DND-41 (cell line): Measurements from ENCODE around the gene VSX2.

Experiments used
- ATAC-seq: fragments of 200-7000 bp; cut with Tn5 transposase; 3 replicates; pipeline ENCODE4 v1.9.1; 2021; ENCODE audit warnings: low read depth; ENCODE audit not compliant: insufficient read depth
- DNase-seq: peaks from one replicate; pipeline ENCODE4 v3.0.0-alpha.2; 2020
- H2AFZ ChIP-seq: 2 replicates; pipeline ENCODE4 v1.6.0; 2012; ENCODE audit warnings: low read depth, low read length
- H3K27ac ChIP-seq: 2 replicates; pipeline ENCODE4 v1.5.1; 2012; ENCODE audit warnings: low read length, inconsistent platforms
- H3K27me3 ChIP-seq: fragments of 200-600 bp; sonication (generic); 2 replicates; pipeline ENCODE4 v1.6.0; 2012; ENCODE audit warnings: low read length, mild to moderate bottlenecking, inconsistent platforms; ENCODE audit not compliant: insufficient read depth, poor library complexity
- H3K36me3 ChIP-seq: 2 replicates; pipeline ENCODE4 v1.5.1; 2012; ENCODE audit warnings: low read length, inconsistent platforms; ENCODE audit not compliant: insufficient read depth
- H3K4me1 ChIP-seq: 2 replicates; pipeline ENCODE4 v1.5.1; 2012; ENCODE audit warnings: mild to moderate bottlenecking, low read length; ENCODE audit not compliant: insufficient read depth
- H3K4me2 ChIP-seq: 2 replicates; pipeline ENCODE4 v1.6.0; 2012; ENCODE audit warnings: mild to moderate bottlenecking, moderate library complexity, low read length, inconsistent platforms; ENCODE audit not compliant: insufficient read depth
- H3K4me3 ChIP-seq, 2 experiments: fragments of 200-600 bp in 1 of 2; shearing (Covaris generic) in 1 of 2; 2 replicates each; pipeline ENCODE4 v1.5.1; 2012 to 2016; ENCODE audit warnings: inconsistent platforms in 2 of 2, low read length in 2 of 2, mild to moderate bottlenecking in 2 of 2, low read depth in 1 of 2, moderate library complexity in 1 of 2
- H3K79me2 ChIP-seq: 2 replicates; pipeline ENCODE4 v1.6.0; 2012; ENCODE audit warnings: low read length, inconsistent platforms; ENCODE audit not compliant: insufficient read depth
- H3K9ac ChIP-seq: 2 replicates; pipeline ENCODE4 v1.6.0; 2012; ENCODE audit warnings: low read depth, mild to moderate bottlenecking, inconsistent platforms, low read length, moderate library complexity
- H3K9me3 ChIP-seq: 2 replicates; pipeline ENCODE4 v1.5.1; 2012; ENCODE audit warnings: low read length, moderate library complexity, mild to moderate bottlenecking, inconsistent platforms; ENCODE audit not compliant: insufficient read depth, severe bottlenecking
- H4K20me1 ChIP-seq: 2 replicates; pipeline ENCODE4 v1.6.0; 2012; ENCODE audit warnings: low read length; ENCODE audit not compliant: insufficient read depth
- CTCF ChIP-seq: IDR thresholded peaks from 2 replicates; pipeline ENCODE4 v1.5.1; 2012; ENCODE audit warnings: borderline replicate concordance, low read length, moderate library complexity, mild to moderate bottlenecking; ENCODE audit not compliant: poor library complexity, severe bottlenecking; ENCODE audit errors: extremely low read depth
- EZH2 ChIP-seq: IDR thresholded peaks from 3 replicates; pipeline ENCODE4 v1.6.1; 2012; ENCODE audit warnings: borderline replicate concordance, low read depth, mild to moderate bottlenecking, moderate library complexity, low read length, inconsistent platforms; ENCODE audit not compliant: severe bottlenecking

VSX2 gene

GRCh38 chr14:74308695-74309094, 69.4 kb downstream of the VSX2 start:
- H3K4me2 ChIP-seq: no peak overlapping the region
- peaks cover 4% of the 10 kb centered on the region; the same call in 1 of the 2 replicates for H3K79me2 ChIP-seq
- no peaks in the 10 kb centered on the region for H4K20me1 ChIP-seq
- H3K4me1 ChIP-seq: peaks cover 7% of the 10 kb centered on the region
- H3K4me3 ChIP-seq: no peak overlapping the region
- no peak for DNase-seq
- no peaks in the 10 kb centered on the region for H3K9me3 ChIP-seq
- no peaks in the 10 kb centered on the region for H3K36me3 ChIP-seq
- H3K27ac ChIP-seq: no peak overlapping the region
- no peaks in the 10 kb centered on the region for H3K27me3 ChIP-seq
- no peak overlapping the region for H3K9ac ChIP-seq
- ATAC-seq: no peak
- H2AFZ ChIP-seq: no peak overlapping the region
- TF ChIP-seq CTCF (no peak), EZH2 (no peak)

GRCh38 chr14:74309125-74310022, 70.1 kb downstream of the VSX2 start:
- Histone ChIP-seq H3K4me1 (no peaks in the 10 kb centered on the region), H3K27ac (no peak overlapping the region), H3K79me2 (no peaks in the 10 kb centered on the region), H3K4me2 (no peak overlapping the region), H3K27me3 (no peaks in the 10 kb centered on the region), H3K36me3 (no peaks in the 10 kb centered on the region), H4K20me1 (no peaks in the 10 kb centered on the region), H3K4me3 (no peak overlapping the region), H2AFZ (no peak overlapping the region), H3K9ac (no peak overlapping the region), H3K9me3 (no peaks in the 10 kb centered on the region)
- TF ChIP-seq CTCF (no peak), EZH2 (no peak)
- DNase-seq (no peak), ATAC-seq (no peak)

- ATAC-seq: no peak
- Histone ChIP-seq H3K36me3 (no peaks in the 10 kb centered on the region), H3K4me3 (no peak overlapping the region), H3K27me3 (no peaks in the 10 kb centered on the region), H3K79me2 (no peaks in the 10 kb centered on the region), H4K20me1 (no peaks in the 10 kb centered on the region), H3K4me1 (no peaks in the 10 kb centered on the region), H2AFZ (no peak overlapping the region), H3K4me2 (no peak overlapping the region), H3K27ac (no peak overlapping the region), H3K9ac (no peak overlapping the region), H3K9me3 (no peaks in the 10 kb centered on the region)
- TF ChIP-seq EZH2: no peak
- TF ChIP-seq CTCF: no peak
- no peak for DNase-seq
These were observed 72.9 kb downstream of the VSX2 start for GRCh38 chr14:74312161-74312560.
